GM12801 (cell line): ENCODE measurements around the gene AGAP1.

ENCODE experiments used
- CTCF ChIP-seq: IDR thresholded peaks from one replicate; pipeline ENCODE4 v1.5.1; 2011; ENCODE audit warnings: control low read depth; ENCODE audit not compliant: insufficient read length; ENCODE audit errors: extremely low read depth

Gene AGAP1

DNA sequence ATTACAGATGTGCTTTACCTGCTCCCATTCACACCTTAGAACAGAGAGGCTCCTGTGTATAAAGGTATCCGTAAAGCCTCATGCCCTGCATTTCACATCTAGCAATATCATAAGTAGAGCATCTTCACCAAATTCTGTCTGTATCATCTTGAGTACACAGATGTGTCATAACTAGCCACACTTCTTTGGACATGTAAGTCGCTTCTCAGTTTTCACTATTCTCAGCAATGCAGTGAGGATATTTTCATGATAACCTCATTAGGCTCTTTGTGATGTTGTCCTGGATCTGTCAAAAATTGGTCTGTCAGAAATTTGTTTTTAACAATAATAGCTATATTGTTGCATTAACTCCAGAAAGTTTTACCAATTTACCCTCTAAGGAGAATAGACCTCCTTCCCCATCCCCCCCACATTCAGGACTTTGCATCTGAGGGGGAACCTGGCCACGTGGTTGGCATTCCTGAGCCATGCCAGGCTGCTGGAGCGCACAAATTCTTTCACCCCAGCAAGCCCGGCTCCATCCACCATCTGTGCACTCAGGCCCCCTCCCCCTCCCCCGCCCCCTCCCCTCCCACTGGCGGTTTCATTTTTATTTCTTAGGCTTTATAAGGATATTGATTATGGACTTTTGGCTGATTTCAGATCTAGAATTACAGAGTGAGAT, 34.1 kb downstream of the AGAP1 start:
- no peak for TF ChIP-seq CTCF

DNA sequence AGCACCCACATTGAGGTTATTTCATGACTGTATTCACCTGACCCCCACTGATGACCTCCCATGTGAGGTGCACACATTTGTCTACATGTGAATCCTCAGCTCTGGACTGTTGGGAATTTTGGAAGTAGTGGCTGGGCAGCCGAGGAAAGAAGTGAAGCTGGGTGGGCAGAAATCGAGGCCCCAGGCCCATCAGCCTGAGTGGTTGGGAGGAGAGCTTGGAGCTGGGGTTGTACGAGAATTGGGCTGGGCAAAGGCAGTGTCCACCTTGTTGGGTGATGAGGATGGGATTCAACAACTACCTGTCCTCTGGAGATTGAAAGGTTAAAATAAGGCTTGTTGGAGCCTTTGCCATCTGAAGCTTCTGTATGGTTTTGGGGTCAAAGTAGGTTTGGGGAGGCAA, 35.8 kb downstream of the AGAP1 start:
- no peak for TF ChIP-seq CTCF

DNA sequence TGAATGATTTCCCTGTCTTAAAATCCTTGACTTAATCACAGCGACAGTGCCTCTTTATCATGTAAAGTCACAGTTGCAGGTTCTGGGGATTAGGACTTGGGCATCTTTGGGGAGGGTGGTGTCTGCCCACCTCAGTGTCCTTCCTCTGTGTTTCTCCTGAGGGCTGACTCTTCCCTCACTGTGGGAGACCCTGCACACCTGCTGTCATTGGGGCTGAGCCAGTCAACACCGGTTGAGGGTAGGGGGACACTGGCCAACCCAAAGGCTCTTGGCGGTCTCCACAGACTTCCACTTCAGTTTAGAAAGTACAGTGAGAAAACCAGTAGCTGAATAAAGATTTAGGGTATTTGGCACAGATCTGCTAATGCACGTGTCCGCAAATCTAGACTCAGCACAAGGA, 36.9 kb downstream of the AGAP1 start:
- TF ChIP-seq CTCF, result no peak

DNA sequence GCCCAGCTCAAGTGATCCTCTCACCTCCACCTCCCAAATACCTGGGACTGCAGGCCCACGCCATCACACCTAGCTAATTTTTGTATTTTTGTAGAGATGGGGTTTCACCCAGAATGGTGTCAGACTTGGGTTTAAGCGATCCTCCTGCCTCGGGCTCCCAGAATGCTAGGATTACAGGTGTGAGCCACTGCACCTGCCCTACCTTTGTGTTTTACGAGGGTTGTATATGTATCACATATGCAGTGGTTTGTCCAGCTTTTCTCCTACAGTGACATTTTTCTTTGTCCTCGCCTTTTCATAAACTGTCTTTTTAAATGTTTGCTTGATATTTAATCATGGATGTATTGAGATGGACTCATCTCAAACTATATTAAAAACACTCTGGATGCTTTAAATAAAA, 38.5 kb downstream of the AGAP1 start:
- no peak for TF ChIP-seq CTCF

DNA sequence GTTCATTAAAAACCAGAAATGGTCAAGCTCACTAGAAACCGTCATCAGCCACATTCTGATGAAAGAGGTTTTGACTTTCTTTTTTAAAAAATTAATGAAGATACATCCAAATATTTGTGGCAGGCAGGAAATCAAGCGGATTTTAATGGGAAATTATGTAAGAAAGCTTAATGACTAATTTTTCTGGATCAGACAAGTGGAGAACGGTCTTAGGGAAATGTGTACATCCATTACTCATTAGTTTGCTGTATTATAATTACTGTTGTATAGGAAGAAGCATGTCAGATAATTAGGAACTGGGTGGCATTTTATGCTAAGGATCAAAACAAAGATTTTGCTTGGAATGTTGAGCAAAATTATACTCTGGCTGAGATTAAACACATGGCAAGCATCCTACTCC, 39.4 kb downstream of the AGAP1 start:
- no peak for TF ChIP-seq CTCF

DNA sequence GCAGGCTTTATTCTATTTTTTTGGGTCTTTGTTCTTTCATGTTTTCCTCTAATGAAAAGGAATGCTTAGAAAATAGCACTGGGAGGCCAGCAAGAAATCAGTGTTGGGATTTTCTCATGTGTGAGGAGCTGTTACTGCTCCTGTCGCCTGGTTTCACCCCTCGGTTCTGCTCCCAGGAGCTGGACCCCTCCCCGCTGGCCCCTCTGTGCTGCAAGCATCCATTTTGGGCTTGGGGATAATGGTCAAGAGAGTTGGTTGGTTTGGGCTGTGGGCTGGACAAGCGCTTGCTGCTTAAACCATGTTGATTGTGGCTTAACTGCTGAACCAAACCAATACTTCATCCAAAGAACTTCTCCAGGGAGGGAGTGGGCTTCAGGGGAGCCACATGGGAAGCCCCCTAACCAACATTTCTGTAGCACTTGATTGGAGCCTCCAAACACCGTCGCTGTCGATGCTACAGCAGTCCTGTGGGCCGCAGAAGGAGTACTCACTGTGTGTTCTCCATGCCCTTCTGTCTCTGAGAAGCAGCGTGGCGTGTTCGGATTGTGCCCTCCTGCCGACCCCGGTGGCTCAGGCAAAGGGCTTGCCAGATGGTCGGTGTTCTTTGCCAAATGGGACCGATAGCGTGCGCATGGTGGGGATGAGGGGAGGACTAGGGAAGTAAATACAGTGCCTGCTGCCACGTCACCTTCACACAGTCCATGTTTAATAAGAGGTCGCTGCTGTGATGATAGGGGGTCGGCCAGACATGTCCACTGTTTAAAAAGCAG, 40.0 kb downstream of the AGAP1 start:
- TF ChIP-seq CTCF, result no peak

- TF ChIP-seq CTCF, result no peak
Observed at GRCh38 chr2:235534678-235535422, 41.0 kb downstream of the AGAP1 start.
